CD4-positive, alpha-beta memory T cell (primary cell): Measurements from ENCODE around the gene NFYB. TPM values are rescaled to one million over a fixed set of nuclear protein-coding genes. Genes with fewer than 3 reads are reported as not detected.

ENCODE experiments used
- CTCF ChIA-PET: fragments of 350-600 bp; sonication (Branson Sonifier 250); formaldehyde crosslinking; loops from one replicate; lab custom pipeline; 2021; ENCODE audit warnings: inconsistent platforms; ENCODE audit not compliant: partially characterized antibody; lab: Charles Lee
- POLR2A ChIA-PET: fragments of 350-600 bp; sonication (Branson Sonifier 250); formaldehyde crosslinking; loops from one replicate; lab custom pipeline; 2021; ENCODE audit not compliant: partially characterized antibody; lab: Charles Lee
- DNase-seq, 5 donors: peaks; one replicate each; pipeline versions ENCODE4 v3.0.0 to v3.0.0-alpha.2; 2020 to 2022; ENCODE audit warnings: mixed read lengths in 1 of 5
- H3K27ac ChIP-seq: one replicate; pipeline ENCODE4 v1.7.0; 2013; ENCODE audit warnings: low read depth, low read length
- H3K27me3 ChIP-seq: 2 replicates; pipeline ENCODE4 v1.7.0; 2013; ENCODE audit warnings: mild to moderate bottlenecking, low read length, moderate library complexity; ENCODE audit not compliant: insufficient read depth
- H3K36me3 ChIP-seq: 2 replicates; pipeline ENCODE4 v1.7.0; 2013; ENCODE audit warnings: mild to moderate bottlenecking, low read length, moderate library complexity; ENCODE audit not compliant: insufficient read depth
- H3K4me1 ChIP-seq: 2 replicates; pipeline ENCODE4 v1.7.0; 2013; ENCODE audit warnings: mild to moderate bottlenecking, low read length, moderate library complexity; ENCODE audit not compliant: insufficient read depth
- H3K4me3 ChIP-seq, 2 donors: one replicate each; pipeline ENCODE4 v1.7.0; 2013; ENCODE audit warnings: low read length in 2 of 2, mild to moderate bottlenecking in 1 of 2
- H3K9me3 ChIP-seq, 2 donors: one replicate each; pipeline ENCODE4 v1.7.0; 2013; ENCODE audit warnings: low read length in 2 of 2, control low read depth in 1 of 2; ENCODE audit not compliant: control insufficient read depth in 1 of 2
- H3K27ac Mint-ChIP-seq, 7 donors: one replicate each; pipeline ENCODE4 v1.8.0; 2020 to 2021; ENCODE audit warnings: mixed read lengths in 7 of 7, mild to moderate bottlenecking in 6 of 7, inconsistent platforms in 3 of 7, moderate library complexity in 3 of 7
- H3K27me3 Mint-ChIP-seq, 2 donors: one replicate each; pipeline ENCODE4 v1.8.0; 2020 to 2021; ENCODE audit warnings: mixed read lengths in 2 of 2
- H3K36me3 Mint-ChIP-seq, 2 donors: one replicate each; pipeline ENCODE4 v1.8.0; 2020 to 2021; ENCODE audit warnings: mixed read lengths in 2 of 2, inconsistent platforms in 1 of 2, mild to moderate bottlenecking in 1 of 2
- H3K4me1 Mint-ChIP-seq, 4 donors: one replicate each; pipeline ENCODE4 v1.8.0; 2020 to 2021; ENCODE audit warnings: mixed read lengths in 4 of 4, mild to moderate bottlenecking in 1 of 4
- H3K4me3 Mint-ChIP-seq, 8 donors: one replicate each; pipeline ENCODE4 v1.8.0; 2020 to 2021; ENCODE audit warnings: mixed read lengths in 8 of 8, mild to moderate bottlenecking in 7 of 8, moderate library complexity in 6 of 8, inconsistent platforms in 3 of 8
- H3K9me3 Mint-ChIP-seq, 8 donors: one replicate each; pipeline ENCODE4 v1.8.0; 2020 to 2021; ENCODE audit warnings: mixed read lengths in 8 of 8, mild to moderate bottlenecking in 5 of 8, inconsistent platforms in 3 of 8, moderate library complexity in 1 of 8
- intact Hi-C: fragments of 100-400 bp; cut with micrococcal nuclease; formaldehyde crosslinking; loops from one replicate; pipeline ENCODE4 v1.15.1; 2023
- polyA plus RNA-seq, 2 donors: library from polyadenylated mRNA; unstranded; fragments of 300-500 nt; fragmentation: Illumina TruSeq; gene quantifications; one replicate each; pipeline ENCODE4 v1.2.3, GENCODE V29; 2021
- total RNA-seq, 2 experiments: library from RNA; stranded (reverse); gene quantifications; one replicate each; pipeline ENCODE4 v1.2.3, GENCODE V29; 2021

NFYB gene
- total and polyA plus RNA-seq, 4 experiments from 2014 or later = 29.9 to 39.0 (median 35.6) TPM

DNA sequence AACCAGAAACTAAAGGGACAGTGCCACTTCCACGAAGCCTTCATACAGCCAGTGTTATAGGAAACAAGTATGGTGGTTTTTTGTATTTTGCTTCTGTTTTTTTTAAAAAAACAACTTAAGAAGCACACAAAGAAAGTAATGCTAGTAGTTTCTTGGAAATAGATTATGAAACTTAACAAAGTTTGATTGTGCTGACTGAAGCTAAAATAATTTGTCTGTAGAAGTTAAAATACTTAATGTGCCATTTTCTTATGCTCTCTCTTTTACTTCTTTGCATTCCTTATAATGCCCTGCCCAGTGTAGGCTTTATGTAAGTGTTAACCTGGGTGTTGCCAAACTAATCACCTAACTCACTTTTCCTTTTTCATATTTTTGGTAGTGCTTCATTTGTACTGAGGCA is 57.2 kb downstream of the NFYB start:
- H3K4me3 Mint-ChIP-seq = no peak overlapping the region
- H3K27me3 Mint-ChIP-seq = no peaks in the 10 kb centered on the region
- no peak for DNase-seq
- peak overlapping the region in 1 of 7 donors; percentile 25 for H3K27ac Mint-ChIP-seq
- no peaks in the 10 kb centered on the region for H3K9me3 Mint-ChIP-seq
- H3K4me1 Mint-ChIP-seq = peaks cover 8 to 27% (median 16%) of the 10 kb centered on the region in 4 donors
- Histone ChIP-seq H3K4me3 (no peak overlapping the region), H3K4me1 (no peaks in the 10 kb centered on the region), H3K36me3 (peaks cover 24% of the 10 kb centered on the region), H3K27me3 (no peaks in the 10 kb centered on the region), H3K27ac (no peak overlapping the region), H3K9me3 (no peaks in the 10 kb centered on the region)
- CTCF ChIA-PET = interaction anchor here (1.4 kb wide), 1 partner anchor 28 kb away, joined by 4 read pairs; no protein-coding TSS in a partner anchor
- H3K36me3 Mint-ChIP-seq = peaks cover 44 to 60% of the 10 kb centered on the region in 2 donors
- intact Hi-C loops = no loop called here
- POLR2A ChIA-PET = no interaction called here

- CTCF ChIA-PET = interaction anchor here (1.3 kb wide), 1 partner anchor 30 kb away, joined by 7 read pairs; no protein-coding TSS in a partner anchor
- intact Hi-C loops = no loop called here
Measured at GRCh38 chr12:104079024-104079423, 59.0 kb downstream of the NFYB start.

GRCh38 chr12:104073699-104074098 is 64.3 kb downstream of the NFYB start:
- no peaks in the 10 kb centered on the region for H3K9me3 Mint-ChIP-seq
- no peak overlapping the region for H3K27ac Mint-ChIP-seq
- no peak overlapping the region for H3K4me3 Mint-ChIP-seq
- H3K27ac ChIP-seq = no peak overlapping the region
- no peak overlapping the region for H3K4me3 ChIP-seq
- peaks cover 38 to 39% of the 10 kb centered on the region in 2 donors for H3K36me3 Mint-ChIP-seq
- H3K4me1 ChIP-seq = no peaks in the 10 kb centered on the region
- H3K36me3 ChIP-seq = peaks cover 2% of the 10 kb centered on the region
- H3K27me3 ChIP-seq = no peaks in the 10 kb centered on the region
- peaks cover 11 to 27% (median 18%) of the 10 kb centered on the region in 4 donors for H3K4me1 Mint-ChIP-seq
- no peaks in the 10 kb centered on the region for H3K9me3 ChIP-seq
- ChIA-PET POLR2A (interaction anchor here (2.3 kb wide), 1 partner anchor 9 kb away, joined by 8 read pairs; the partner anchor contains the start of gene HCFC2), CTCF (interaction anchor here (1.7 kb wide), 1 partner anchor 36 kb away, joined by 6 read pairs; no protein-coding TSS in a partner anchor)
- intact Hi-C loops = no loop called here
- DNase-seq = no peak
- H3K27me3 Mint-ChIP-seq = no peaks in the 10 kb centered on the region

More at GRCh38 chr12:104079024-104079423, 59.0 kb downstream of the NFYB start:
- Histone ChIP-seq H3K27me3 (no peaks in the 10 kb centered on the region), H3K27ac (no peak overlapping the region), H3K4me3 (no peak overlapping the region), H3K4me1 (no peaks in the 10 kb centered on the region), H3K36me3 (peaks cover 18% of the 10 kb centered on the region), H3K9me3 (no peaks in the 10 kb centered on the region)
- Mint-ChIP-seq H3K4me1 (peaks cover 6 to 20% (median 18%) of the 10 kb centered on the region in 4 donors), H3K27me3 (no peaks in the 10 kb centered on the region), H3K9me3 (no peaks in the 10 kb centered on the region), H3K27ac (no peak overlapping the region), H3K36me3 (peaks cover 35 to 50% of the 10 kb centered on the region in 2 donors), H3K4me3 (no peak overlapping the region)
- POLR2A ChIA-PET = no interaction called here
- DNase-seq = no peak

GRCh38 chr12:104072099-104072498 is 65.9 kb downstream of the NFYB start:
- Mint-ChIP-seq H3K27ac (no peak overlapping the region), H3K36me3 (peaks cover 34 to 43% of the 10 kb centered on the region in 2 donors), H3K4me1 (peaks cover 17 to 32% (median 23%) of the 10 kb centered on the region in 4 donors), H3K27me3 (no peaks in the 10 kb centered on the region), H3K9me3 (no peaks in the 10 kb centered on the region), H3K4me3 (no peak overlapping the region)
- H3K4me1 ChIP-seq = no peaks in the 10 kb centered on the region
- H3K9me3 ChIP-seq = no peaks in the 10 kb centered on the region
- H3K27ac ChIP-seq = no peak overlapping the region
- peaks cover under 1% of the 10 kb centered on the region for H3K36me3 ChIP-seq
- DNase-seq = no peak
- POLR2A ChIA-PET = no interaction called here
- no peak overlapping the region for H3K4me3 ChIP-seq
- CTCF ChIA-PET = no interaction called here
- H3K27me3 ChIP-seq = no peaks in the 10 kb centered on the region
- intact Hi-C loops = no loop called here

Other genes starting within 250 kb of the NFYB start
- 100 to 1,000 TPM; 515 to 534 TPM for gene HSP90B1, start 207.8 kb downstream of the NFYB start, total RNA-seq
- gene HSP90B1, start 207.8 kb downstream of the NFYB start, polyA plus RNA-seq = 100 to 1,000 TPM; 199 to 253 TPM
- gene TDG, start 172.3 kb downstream of the NFYB start, total RNA-seq = 10 to 100 TPM; 35.1 to 38.3 TPM
- 10 to 100 TPM; 12.9 to 19.3 TPM for gene TDG, start 172.3 kb downstream of the NFYB start, polyA plus RNA-seq
- not detected for gene GLT8D2, start 88.0 kb downstream of the NFYB start, total RNA-seq
- under 1 TPM in 1 of 2 donors, not detected in 1; 0.15 TPM for gene GLT8D2, start 88.0 kb downstream of the NFYB start, polyA plus RNA-seq
- gene HCFC2, start 73.7 kb downstream of the NFYB start, total RNA-seq = 10 to 100 TPM; 18.1 to 18.5 TPM
- gene HCFC2, start 73.7 kb downstream of the NFYB start, polyA plus RNA-seq = 1 to 10 TPM; 4.1 to 8.8 TPM
- 10 to 100 TPM; 57.6 to 64.5 TPM for gene TXNRD1, start 77.6 kb upstream of the NFYB start, total RNA-seq
- 10 to 100 TPM; 32.2 to 35.8 TPM for gene TXNRD1, start 77.6 kb upstream of the NFYB start, polyA plus RNA-seq
- gene EID3, start 165.5 kb upstream of the NFYB start, total RNA-seq = 1 to 10 TPM; 9.4 to 9.9 TPM
- 10 to 100 TPM; 12.7 to 15.6 TPM for gene EID3, start 165.5 kb upstream of the NFYB start, polyA plus RNA-seq